ENCODE data around the gene SERPINB4.
"Not testable (repeated sequence)": the region's sequence is repeated elsewhere in the genome, so short reads cannot be mapped to it uniquely, and the experiment has no call there.

Gene SERPINB4

DNA sequence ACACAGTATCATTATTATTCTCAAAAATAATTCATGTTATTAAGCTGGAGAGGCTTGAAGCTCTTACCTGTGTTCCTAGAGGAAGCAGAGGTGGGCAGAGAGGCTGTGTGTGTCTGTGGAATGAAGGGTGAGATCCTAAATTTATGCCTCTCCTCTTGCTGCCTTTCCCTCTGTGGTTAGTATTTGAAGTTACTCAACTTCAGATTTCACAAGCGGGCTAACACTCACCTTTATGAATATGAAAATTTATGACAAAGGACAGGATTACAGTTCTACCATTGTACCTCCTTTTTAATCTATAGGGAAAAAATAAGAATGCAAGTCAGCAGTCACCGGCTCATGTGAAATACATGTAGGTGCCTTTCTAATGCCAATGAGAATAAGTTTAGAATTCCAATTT, at the start of gene SERPINB4:
Gene SERPINB4 (minus strand): TSS at position 115 of the 400 bp plus-strand sequence. CDS start 679 bp downstream, outside the sequence.
- not testable (repeated sequence) for H3K27ac ChIP-seq, H3K4me3 ChIP-seq

- Histone ChIP-seq H3K4me3 (no peak overlapping the region), H3K27ac (no peak overlapping the region)
These were observed 45.0 kb upstream of the SERPINB4 start for GRCh38 chr18:63689064-63689463.

- no peak overlapping the region for H3K27ac ChIP-seq
- H3K4me3 ChIP-seq = no peak overlapping the region
These were observed 42.8 kb upstream of the SERPINB4 start for GRCh38 chr18:63686871-63687270.

- H3K4me3 ChIP-seq = no peak overlapping the region
These were observed 40.7 kb upstream of the SERPINB4 start for GRCh38 chr18:63684718-63685117.

GRCh38 chr18:63683890-63684289, 39.8 kb upstream of the SERPINB4 start:
- peak overlapping the region in 1 of 21 experiments; percentile 55 for H3K27ac ChIP-seq

More at GRCh38 chr18:63684718-63685117, 40.7 kb upstream of the SERPINB4 start:
- no peak overlapping the region for H3K27ac ChIP-seq

DNA sequence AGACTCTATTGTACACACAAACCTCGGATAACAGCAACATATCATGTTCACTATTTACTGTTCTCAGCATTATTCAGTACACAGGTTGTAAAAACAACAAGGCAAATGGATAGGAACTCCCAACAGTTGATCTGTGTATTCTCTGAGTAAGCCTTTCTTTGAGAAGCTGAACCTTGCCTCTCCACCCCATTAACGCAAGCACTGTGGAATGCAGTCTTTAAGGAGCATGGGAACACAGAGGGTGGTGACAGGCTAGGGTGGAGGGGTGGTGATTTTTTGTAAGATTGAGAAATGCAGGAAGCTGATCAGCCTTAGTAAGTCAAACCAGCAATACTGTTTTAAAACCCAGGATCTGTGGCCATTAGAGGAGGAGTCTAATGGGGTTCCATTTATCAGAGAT, 39.1 kb upstream of the SERPINB4 start:
- peak overlapping the region in 9 of 21 experiments; percentile 37 to 68 (median 55) for H3K27ac ChIP-seq
- H3K4me3 ChIP-seq = no peak overlapping the region

More at GRCh38 chr18:63683890-63684289, 39.8 kb upstream of the SERPINB4 start:
- no peak overlapping the region for H3K4me3 ChIP-seq

- no peak overlapping the region for H3K4me3 ChIP-seq
- H3K27ac ChIP-seq = peak overlapping the region in 3 of 21 experiments; percentile 37 to 64 (median 63)
These were observed 37.6 kb upstream of the SERPINB4 start for GRCh38 chr18:63681449-63682340.

GRCh38 chr18:63679820-63680606, 36.0 kb upstream of the SERPINB4 start:
- peak overlapping the region in 5 of 21 experiments; percentile 3 to 60 (median 44) for H3K27ac ChIP-seq

GRCh38 chr18:63677500-63678225, 33.6 kb upstream of the SERPINB4 start:
- H3K4me3 ChIP-seq = no peak overlapping the region
- peak overlapping the region in 2 of 21 experiments; percentile 31 to 52 for H3K27ac ChIP-seq

More at GRCh38 chr18:63679820-63680606, 36.0 kb upstream of the SERPINB4 start:
- no peak overlapping the region for H3K4me3 ChIP-seq

- Histone ChIP-seq H3K4me3 (no peak overlapping the region), H3K27ac (peak overlapping the region in 1 of 21 experiments; percentile 52)
These were observed 32.7 kb upstream of the SERPINB4 start for GRCh38 chr18:63676526-63677323.

- Histone ChIP-seq H3K27ac (no peak overlapping the region), H3K4me3 (no peak overlapping the region)
These were observed 20.5 kb upstream of the SERPINB4 start for GRCh38 chr18:63664571-63664970.

DNA sequence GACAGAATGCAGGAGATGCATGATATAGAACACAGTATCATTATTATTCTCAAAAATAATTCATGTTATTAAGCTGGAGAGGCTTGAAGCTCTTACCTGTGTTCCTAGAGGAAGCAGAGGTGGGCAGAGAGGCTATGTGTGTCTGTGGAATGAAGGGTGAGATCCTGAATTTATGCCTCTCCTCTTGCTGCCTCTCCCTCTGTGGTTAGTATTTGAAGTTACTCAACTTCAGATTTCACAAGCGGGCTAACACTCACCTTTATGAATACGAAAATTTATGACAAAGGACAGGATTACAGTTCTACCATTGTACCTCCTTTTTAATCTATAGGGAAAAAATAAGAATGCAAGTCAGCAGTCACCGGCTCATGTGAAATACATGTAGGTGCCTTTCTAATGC, 17.7 kb upstream of the SERPINB4 start, which contains the start of gene SERPINB3:
Gene SERPINB3 (minus strand): TSS at position 144 of the 400 bp plus-strand sequence. CDS start 677 bp downstream, outside the sequence.
- H3K27ac ChIP-seq = peak within 1 kb of the TSS in 1 of 21 experiments; percentile 21
- H3K4me3 ChIP-seq = not testable (repeated sequence)

GRCh38 chr18:63658920-63659319, 14.9 kb upstream of the SERPINB4 start:
- not testable (repeated sequence) for H3K4me3 ChIP-seq, H3K27ac ChIP-seq

DNA sequence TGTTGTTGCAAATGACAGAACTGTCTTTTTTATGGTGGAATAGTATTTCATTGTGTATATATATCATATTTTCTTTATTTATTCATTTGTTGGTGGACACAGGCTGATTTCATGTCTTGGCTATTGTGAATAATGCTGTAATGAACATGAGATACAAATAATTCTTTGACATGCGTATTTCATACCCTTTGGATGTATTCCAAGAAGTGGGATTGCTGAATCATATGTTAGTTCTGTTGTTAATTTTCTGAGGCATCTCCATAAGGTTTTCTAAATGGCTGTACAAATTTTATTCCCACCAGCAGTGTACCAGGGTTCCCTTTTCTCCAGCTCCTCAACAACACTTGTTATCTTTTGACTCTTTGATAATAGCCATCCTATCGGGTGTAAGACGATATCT, 6.2 kb upstream of the SERPINB4 start:
- not testable (repeated sequence) for H3K27ac ChIP-seq, H3K4me3 ChIP-seq

GRCh38 chr18:63648241-63648640, 4.2 kb upstream of the SERPINB4 start:
- Histone ChIP-seq H3K27ac (no peak overlapping the region), H3K4me3 (no peak overlapping the region)

- H3K27ac ChIP-seq = no peak overlapping the region
- no peak overlapping the region for H3K4me3 ChIP-seq
These were observed 2.9 kb upstream of the SERPINB4 start for GRCh38 chr18:63646936-63647335.

DNA sequence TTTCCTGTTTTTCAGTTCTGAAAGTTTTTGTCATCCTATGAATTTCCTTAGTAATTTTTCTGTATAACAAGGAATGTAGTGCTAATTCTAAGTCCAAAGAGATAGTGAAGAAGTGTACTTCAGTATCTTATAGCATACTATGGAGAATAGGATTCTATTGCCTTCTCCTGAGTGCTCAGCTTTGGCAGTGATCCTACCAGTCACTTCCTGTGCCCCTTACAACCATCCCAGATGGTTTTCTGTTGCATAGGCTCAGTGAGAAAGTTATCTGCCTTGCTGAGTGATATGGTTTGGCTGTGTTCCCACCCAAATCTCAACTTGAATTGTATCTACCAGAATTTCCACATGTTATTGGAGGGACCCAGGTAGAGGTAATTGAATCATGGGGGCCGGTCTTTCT, 638 bp upstream of the SERPINB4 start:
- not testable (repeated sequence) for H3K27ac ChIP-seq, H3K4me3 ChIP-seq

DNA sequence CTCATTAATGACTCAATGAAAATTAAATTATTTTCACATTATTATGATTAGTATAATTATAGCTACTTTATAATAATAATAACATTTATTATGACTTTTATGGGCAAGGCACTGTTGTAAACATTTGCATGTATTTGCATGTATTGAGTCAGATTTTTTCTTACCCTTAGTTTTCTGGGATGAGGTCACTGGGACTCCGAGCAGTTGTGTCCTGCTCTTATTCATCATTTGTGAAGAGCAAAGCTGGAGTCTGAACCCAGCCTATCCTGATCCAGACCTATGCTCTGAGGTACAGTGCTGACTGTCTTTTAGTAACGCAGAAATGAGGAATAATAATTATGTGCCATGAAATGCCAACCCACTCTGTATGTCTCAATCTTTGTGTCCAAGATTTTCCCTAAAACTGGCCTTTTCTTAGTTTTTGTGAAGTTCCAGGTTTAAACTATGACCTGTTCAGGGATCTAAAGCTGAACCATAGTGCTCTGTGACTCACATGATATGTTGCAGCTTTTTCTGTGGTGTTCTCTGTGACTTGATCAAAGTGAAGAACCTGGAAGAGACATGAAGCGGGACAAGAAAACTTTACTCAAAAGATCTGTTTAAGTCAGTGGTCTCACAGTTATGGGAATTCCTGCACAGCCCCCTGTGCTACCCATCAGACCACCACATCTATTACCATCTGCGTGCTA, 1.2 kb downstream of the SERPINB4 start:
- H3K4me3 ChIP-seq, H3K27ac ChIP-seq: not testable (repeated sequence)

Data from skin epidermis (tissue), 12 donors.